GM18517 (cell line): ENCODE measurements around the gene ZFP42.
"Not testable (repeated sequence)": the region's sequence is repeated elsewhere in the genome, so short reads cannot be mapped to it uniquely, and the experiment has no call there.

Experiments used
- ATAC-seq: cut with Tn5 transposase; IDR thresholded peaks from one replicate; pipeline ENCODE4 v1.9.1; 2021; ENCODE audit warnings: mild to moderate bottlenecking, moderate library complexity; ENCODE audit not compliant: unreplicated experiment

The ZFP42 gene

GRCh38 chr4:187995322-187996207 is at the start of gene ZFP42:
Gene ZFP42, plus strand, starts transcription at chr4:187995771. Its CDS starts 7,037 bp downstream, at chr4:188002808.
- no peak for ATAC-seq

GRCh38 chr4:187961171-187961570 is 34.4 kb upstream of the ZFP42 start:
- ATAC-seq: no peak

DNA sequence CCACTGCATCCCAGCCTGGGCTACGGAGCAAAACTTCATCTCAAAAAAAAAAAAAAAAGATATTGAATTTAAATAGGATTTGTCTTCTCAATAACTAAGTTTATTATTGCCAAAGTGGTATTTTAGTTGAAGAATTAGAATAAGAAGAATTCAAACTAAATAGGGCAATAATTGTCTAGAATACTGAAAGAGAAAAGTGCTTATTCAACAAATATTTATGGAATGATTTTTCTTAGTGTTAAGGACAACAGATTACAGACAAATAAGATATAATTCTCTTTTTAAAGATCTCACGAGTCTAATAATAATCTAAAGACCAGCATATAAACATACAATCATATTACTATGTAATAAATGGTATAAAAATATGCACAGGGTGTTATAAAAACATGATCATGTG is 33.6 kb upstream of the ZFP42 start:
- ATAC-seq: no peak

DNA sequence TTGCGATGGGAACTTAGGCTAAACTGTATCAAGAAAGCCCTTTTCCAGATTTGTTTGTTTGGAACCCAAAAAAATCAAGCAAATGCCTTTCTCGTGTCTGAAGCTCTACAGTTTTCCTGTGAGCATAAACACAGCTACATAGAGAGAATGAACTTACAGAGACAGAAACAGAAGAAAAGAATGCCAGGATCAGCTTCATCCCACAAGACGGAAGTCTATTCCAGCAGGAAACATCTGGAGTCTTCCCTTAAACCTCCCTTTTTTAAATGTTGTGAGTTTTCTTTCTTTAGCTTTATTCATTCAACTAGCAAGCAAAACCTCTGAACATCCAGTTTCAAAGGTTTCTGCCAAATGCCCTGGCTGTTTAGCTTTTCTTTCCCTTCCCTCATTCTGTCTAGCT is 32.6 kb upstream of the ZFP42 start:
- ATAC-seq: no peak

GRCh38 chr4:187965726-187966125 is 29.8 kb upstream of the ZFP42 start:
- ATAC-seq: no peak

GRCh38 chr4:187972135-187972534 is 23.4 kb upstream of the ZFP42 start:
- no peak for ATAC-seq

- ATAC-seq: no peak
Observed at GRCh38 chr4:187983746-187984145, 11.8 kb upstream of the ZFP42 start.

DNA sequence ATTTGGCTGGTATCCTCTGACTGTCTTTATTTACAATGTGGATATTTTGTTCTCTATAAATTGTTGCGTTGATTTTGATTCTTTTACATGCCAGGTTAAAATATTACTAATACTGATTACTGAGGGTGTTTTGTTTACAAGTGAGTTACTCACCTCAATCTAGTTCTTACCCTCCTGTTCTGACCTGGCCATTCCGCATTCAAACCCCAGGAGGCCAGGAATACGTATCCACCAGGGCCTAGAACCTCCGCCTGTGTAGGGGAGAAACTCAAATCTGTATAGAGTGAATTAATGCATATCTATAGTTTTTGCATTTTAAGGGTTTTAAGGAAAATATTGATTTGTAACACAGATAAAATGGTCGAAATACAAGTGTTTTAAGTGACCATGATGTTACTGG is 2.6 kb upstream of the ZFP42 start:
- no peak for ATAC-seq

DNA sequence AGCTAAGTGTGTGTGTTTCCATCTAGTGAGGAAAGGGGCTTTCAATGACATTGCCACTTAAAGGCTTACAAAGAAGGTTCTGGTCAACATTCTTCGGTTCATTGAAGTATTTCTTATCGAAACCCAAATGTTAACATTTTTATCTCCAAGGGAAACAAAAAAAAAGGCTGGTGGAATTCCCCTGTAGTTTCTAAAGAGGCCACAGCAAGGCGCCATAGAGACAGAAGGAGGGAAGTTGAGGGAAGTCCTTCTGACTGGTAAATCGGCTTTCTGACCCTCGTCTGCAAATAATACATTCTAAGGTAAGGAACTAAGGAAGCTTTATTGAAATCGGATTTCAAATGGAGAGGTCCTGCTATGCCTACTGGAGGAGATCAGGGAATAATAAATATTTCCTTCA is 1.7 kb upstream of the ZFP42 start:
- no peak for ATAC-seq

DNA sequence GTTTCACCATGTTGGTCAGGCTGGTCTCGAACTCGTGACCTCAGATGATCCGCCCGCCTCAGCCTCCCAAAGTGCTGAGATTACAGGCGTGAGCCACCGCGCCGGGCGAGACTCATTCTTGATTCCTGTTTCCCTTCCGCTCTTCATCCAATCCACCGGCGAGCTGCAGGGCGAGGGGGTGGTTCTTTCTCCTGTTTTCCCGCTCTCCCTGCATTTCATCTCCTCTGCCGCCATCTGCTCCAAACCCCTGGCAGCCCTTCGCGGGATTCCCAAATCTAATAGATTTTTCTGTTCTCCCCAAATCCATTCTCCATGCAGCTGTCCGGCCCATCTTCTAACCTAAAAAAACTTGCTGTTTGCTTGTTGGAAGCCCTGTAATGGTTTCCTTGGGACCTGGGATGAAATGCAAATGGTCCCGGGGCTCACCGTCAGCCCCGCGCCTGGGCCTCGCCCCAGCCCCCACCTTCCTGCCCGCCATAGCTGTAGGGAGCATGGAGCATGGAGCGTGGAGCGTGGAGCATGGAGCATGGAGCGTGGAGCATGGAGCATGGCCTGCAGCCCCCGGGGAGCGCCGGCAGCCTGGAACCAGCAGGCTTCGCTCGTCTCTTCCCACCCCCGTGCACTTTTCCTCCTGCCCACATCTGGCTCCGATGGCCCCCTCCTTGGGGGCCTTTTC is 1.1 kb downstream of the ZFP42 start:
- ATAC-seq: no peak

DNA sequence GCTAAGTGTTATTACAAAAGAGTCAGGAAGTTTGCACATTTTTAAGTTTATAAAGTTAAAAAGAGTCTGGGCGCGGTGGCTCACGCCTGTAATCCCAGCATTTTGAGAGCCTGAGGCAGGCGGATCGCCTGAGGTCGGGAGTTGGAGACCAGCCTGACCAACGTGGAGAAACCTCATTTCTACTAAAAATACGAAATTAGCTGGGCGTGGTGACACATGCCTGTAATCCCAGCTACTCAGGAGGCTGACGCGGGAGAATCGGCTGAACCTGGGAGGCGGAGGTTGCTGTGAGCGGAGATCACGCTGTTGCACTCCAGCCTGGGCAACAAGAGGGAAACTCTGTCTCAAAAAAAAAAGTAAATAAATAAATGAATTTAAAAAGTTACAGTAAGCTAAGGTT is 2.4 kb downstream of the ZFP42 start:
- not testable (repeated sequence) for ATAC-seq

DNA sequence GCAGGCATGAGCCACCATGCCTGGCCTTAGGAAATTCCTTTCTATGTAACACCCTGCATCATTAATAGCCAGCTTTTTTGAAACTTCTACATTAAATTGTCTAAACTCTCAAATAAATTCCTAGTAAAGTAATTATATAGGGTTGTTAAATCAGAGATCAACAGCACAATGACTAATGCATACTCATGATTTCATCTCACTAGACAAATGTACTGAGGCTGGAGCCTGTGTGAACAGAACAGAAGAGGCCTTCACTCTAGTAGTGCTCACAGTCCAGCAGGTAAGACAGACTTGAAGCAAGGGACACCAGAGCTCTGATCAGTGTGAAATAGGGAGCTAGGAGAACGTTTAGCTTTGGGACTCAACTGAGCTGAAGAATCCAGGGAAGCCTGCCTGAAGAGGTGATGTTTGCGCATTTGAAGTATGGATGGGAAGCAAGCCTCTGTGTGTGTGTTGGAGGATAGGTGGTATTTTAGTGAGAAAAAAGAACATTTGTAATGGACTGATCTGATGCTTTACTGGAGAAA is 3.9 kb downstream of the ZFP42 start:
- no peak for ATAC-seq

GRCh38 chr4:188002323-188002722 is 6.8 kb downstream of the ZFP42 start:
- ATAC-seq: no peak

DNA sequence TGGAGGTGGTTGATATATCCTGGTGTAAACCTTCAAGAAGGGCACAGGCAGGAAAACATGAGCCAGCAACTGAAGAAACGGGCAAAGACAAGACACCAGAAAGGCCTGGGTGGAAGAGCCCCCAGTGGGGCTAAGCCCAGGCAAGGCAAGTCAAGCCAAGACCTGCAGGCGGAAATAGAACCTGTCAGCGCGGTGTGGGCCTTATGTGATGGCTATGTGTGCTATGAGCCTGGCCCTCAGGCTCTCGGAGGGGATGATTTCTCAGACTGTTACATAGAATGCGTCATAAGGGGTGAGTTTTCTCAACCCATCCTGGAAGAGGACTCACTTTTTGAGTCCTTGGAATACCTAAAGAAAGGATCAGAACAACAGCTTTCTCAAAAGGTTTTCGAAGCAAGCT is 7.2 kb downstream of the ZFP42 start:
- no peak for ATAC-seq

- ATAC-seq: no peak
Observed at GRCh38 chr4:188005561-188005960, 10.0 kb downstream of the ZFP42 start.

DNA sequence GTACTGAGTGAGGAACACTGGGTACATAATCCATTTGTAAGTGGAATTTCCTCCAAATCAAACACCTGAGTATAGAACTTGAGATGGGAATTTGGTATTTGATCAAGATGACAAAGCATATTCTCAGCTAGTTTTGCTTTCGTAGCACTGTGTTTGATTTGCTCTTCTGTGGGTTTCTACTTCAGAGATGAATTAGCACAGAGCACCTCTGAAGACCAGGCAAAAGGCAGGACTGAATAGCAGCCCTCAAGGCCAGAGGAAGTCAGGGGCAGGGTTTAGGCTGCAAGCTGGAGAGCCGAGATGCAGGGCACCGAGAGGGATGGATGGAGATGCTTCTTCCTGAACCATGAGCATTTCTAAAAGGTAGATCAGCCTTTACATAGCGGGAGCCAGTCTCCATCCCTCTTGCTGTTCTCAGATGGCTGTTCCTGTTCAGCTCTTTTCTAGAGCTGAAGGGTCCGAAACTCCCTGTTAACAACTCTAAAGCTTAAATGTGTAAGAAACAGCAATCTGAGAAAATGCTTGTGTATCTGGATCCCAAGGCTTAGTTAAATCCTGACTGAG is 10.8 kb downstream of the ZFP42 start:
- no peak for ATAC-seq

DNA sequence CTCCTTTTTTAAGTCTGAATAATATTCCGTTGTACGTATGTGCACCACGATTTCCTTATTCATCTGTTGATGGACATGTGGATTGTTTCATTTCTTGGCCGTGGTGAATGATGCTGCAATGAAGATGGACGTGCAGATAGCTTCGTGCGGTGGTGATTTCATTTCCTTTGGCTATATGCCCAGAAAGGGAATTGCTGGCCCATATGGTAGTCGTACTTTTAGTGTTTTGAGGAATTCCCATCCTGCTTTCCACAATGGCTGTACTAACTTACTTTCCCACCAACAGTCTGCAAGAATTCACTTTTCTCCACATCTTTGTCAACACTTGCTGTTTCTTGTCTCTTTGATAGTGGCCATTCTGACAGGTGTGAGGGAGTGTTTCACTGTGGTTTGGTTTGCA is 12.8 kb downstream of the ZFP42 start:
- no peak for ATAC-seq

DNA sequence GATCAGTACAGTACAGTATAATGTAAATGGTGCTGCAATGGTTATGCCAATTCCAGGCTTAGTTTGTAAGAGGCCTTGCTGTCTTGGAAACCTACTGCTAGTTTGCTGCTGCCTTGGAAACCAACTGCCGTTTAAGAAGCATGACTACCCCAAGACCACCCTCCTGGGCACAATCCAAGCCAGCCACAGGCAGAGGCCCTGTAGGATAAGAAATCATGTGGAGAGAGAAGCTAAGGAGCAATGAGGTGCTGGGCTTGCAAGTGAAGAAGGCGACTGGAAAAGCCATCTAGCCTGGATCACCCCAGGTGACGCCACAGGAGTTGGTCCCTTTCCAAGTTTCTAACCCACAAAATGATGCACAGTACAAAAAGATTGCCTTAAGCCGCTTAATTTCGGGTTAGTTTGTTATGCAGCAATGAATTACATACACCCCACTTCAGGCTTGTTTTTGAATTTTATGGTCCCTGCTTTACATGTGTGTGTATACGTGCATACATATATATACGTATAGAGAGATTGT is 16.9 kb downstream of the ZFP42 start:
- ATAC-seq: no peak

- ATAC-seq: no peak
Observed at GRCh38 chr4:188015025-188015940, 19.7 kb downstream of the ZFP42 start.

DNA sequence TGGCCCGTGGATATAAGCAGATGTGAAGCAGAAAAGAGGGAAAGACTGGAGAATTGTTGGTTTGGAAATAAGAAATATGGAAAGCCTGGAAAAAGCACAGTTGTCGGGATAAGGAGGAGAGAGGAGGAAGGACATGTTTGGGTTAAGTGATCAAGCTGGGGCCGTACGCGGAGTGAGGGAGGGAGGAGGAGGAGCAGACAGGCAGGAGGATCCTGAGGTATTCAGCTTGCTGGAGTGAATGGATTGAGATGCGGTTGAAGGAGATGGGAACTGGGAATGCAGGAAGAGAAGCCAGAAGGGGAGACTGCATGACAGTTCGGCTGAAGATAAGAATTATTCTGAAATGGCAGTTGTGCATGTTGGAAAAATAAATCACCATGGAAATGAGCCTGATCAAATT is 21.2 kb downstream of the ZFP42 start:
- ATAC-seq: no peak
